GM12878 (cell line): Measurements from ENCODE around the gene MRPL36. TPM values are rescaled to one million over a fixed set of nuclear protein-coding genes. Genes with fewer than 3 reads are reported as not detected.
A peak's percentile ranks its signal among the peaks of the same experiment; 100 is the strongest.

Experiments
- CEBPB ChIP-seq, 2 experiments: fragments of 150-350 bp in 1 of 2; IDR thresholded peaks; 2 replicates each; pipeline ENCODE4 v1.6.1; 2012 to 2014; ENCODE audit warnings: low read depth in 2 of 2, low read length in 2 of 2, borderline replicate concordance in 1 of 2, inconsistent platforms in 1 of 2
- EGR1 ChIP-seq, 2 experiments: IDR thresholded peaks; 1 replicate in 1 of 2; 2 replicates in 1 of 2; pipeline ENCODE4 v1.6.1; 2011 to 2012; ENCODE audit warnings: low read depth in 2 of 2, low read length in 2 of 2, borderline replicate concordance in 1 of 2, mild to moderate bottlenecking in 1 of 2, moderate library complexity in 1 of 2
- EZH2 ChIP-seq: IDR thresholded peaks from 2 replicates; pipeline ENCODE4 v1.6.1; 2012; ENCODE audit warnings: low read depth, mild to moderate bottlenecking, control low read depth, inconsistent platforms, low read length, borderline replicate concordance; ENCODE audit not compliant: control insufficient read depth
- FOXK2 ChIP-seq: fragments of 450-650 bp; IDR thresholded peaks from 2 replicates; pipeline ENCODE4 v1.6.1; 2017; ENCODE audit warnings: mild to moderate bottlenecking, moderate library complexity
- IRF4 ChIP-seq: IDR thresholded peaks from 2 replicates; pipeline ENCODE4 v1.6.1; 2011; ENCODE audit warnings: low read depth, low read length
- MTA2 ChIP-seq: fragments of 450-650 bp; IDR thresholded peaks from 2 replicates; pipeline ENCODE4 v1.6.1; 2016; ENCODE audit warnings: low read depth, mild to moderate bottlenecking, moderate library complexity
- POU2F2 ChIP-seq: IDR thresholded peaks from 3 replicates; pipeline ENCODE4 v1.6.1; 2011; ENCODE audit warnings: low read depth, mild to moderate bottlenecking, low read length, borderline replicate concordance
- SREBF1 ChIP-seq: IDR thresholded peaks from 2 replicates; pipeline ENCODE4 v1.6.1; 2012; ENCODE audit warnings: mild to moderate bottlenecking, low read length
- TAF1 ChIP-seq: IDR thresholded peaks from 2 replicates; pipeline ENCODE4 v1.6.1; 2011; ENCODE audit warnings: mild to moderate bottlenecking, low read depth, low read length, borderline replicate concordance
- TCF12 ChIP-seq: IDR thresholded peaks from 2 replicates; pipeline ENCODE4 v1.6.1; 2011; ENCODE audit warnings: low read depth, mild to moderate bottlenecking, low read length
- ZNF274 ChIP-seq: IDR thresholded peaks from one replicate; pipeline ENCODE4 v1.8.0; 2011; ENCODE audit not compliant: insufficient read length, insufficient read depth
- ZZZ3 ChIP-seq: IDR thresholded peaks from 2 replicates; pipeline ENCODE4 v1.6.1; 2011; ENCODE audit warnings: low read depth; ENCODE audit not compliant: control insufficient read depth, insufficient read length
- polyA plus RNA-seq, 11 experiments: library from polyadenylated mRNA; depleted of rRNA in 4 of 11; unstranded in 6 of 11; stranded (reverse) in 5 of 11; fragments of >200 nt; fragmentation: Nextera tagmentation in 4 of 11; fragmentation: Illumina TruSeq in 1 of 11; extraction: Ambion mirVana in 4 of 11; extraction: Trizol in 1 of 11; gene quantifications; 1 replicate in 1 of 11; 2 replicates in 10 of 11; pipeline versions ENCODE4 v1.2.1 to v1.2.3, GENCODE V29; 2011 to 2016; ENCODE audit warnings: inconsistent platforms in 2 of 11, missing spikeins in 2 of 11, low read depth in 1 of 11
- total RNA-seq, 4 experiments: library from RNA; depleted of rRNA in 3 of 4; stranded (reverse); fragments of >200 nt in 3 of 4; fragmentation: Illumina TruSeq in 1 of 4; extraction: Trizol in 1 of 4; gene quantifications; 2 replicates each; pipeline versions ENCODE4 v1.2.1 to v1.2.3, GENCODE V29; 2013 to 2021
- TF ChIP-seq, protein P1 (sequence below): IDR thresholded peaks from 2 replicates; pipeline ENCODE4 v1.6.1; 2011; ENCODE audit warnings: mild to moderate bottlenecking, low read depth, low read length, moderate library complexity; ENCODE audit not compliant: insufficient replicate concordance
- TF ChIP-seq, protein P2 (sequence below): fragments of 450-650 bp; formaldehyde crosslinking; IDR thresholded peaks from 2 replicates; pipeline ENCODE4 v1.4.0; 2022; ENCODE audit warnings: mild to moderate bottlenecking, moderate library complexity
- TF ChIP-seq, protein P3 (sequence below): fragments of 450-650 bp; IDR thresholded peaks from 2 replicates; pipeline ENCODE4 v1.6.1; 2017; ENCODE audit warnings: mild to moderate bottlenecking, moderate library complexity
- TF ChIP-seq, protein P4 (sequence below): fragments of 450-650 bp; conservative IDR thresholded peaks from 2 replicates; pipeline ENCODE4 v1.6.1; 2017; ENCODE audit warnings: mild to moderate bottlenecking, moderate library complexity
- TF ChIP-seq, protein P5 (sequence below): fragments of 450-650 bp; IDR thresholded peaks from 2 replicates; pipeline ENCODE4 v1.6.1; 2018; ENCODE audit warnings: borderline replicate concordance, mild to moderate bottlenecking; ENCODE audit not compliant: partially characterized antibody

MRPL36 gene
- total and polyA plus RNA-seq, 10 of the 15 experiments (the other 5 are each of a cell fraction or from before 2014, with no cell fraction given): 89.2 to 559 (median 152) TPM

DNA sequence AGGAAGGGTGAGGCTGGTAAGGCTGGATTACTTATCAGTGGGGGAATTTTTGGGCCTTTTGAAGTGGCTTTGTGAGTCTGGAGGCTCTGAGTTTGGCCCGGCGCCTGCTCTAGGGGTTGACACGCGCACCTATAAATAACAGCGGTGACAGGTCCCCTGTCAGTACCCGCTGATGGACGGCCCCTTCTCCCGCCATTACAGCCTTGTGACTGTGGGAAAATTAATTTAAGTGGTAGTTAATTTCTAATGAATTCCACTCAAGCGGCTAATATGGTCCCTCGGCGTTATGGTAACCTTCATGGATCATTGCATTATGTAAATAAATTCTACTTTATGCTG lies 16.5 kb downstream of the MRPL36 start (continued):
- 0 out of 3 replicates have a peak, but pooled peaks have one; percentile 4 for TF ChIP-seq POU2F2
- TF ChIP-seq, protein P1, sequence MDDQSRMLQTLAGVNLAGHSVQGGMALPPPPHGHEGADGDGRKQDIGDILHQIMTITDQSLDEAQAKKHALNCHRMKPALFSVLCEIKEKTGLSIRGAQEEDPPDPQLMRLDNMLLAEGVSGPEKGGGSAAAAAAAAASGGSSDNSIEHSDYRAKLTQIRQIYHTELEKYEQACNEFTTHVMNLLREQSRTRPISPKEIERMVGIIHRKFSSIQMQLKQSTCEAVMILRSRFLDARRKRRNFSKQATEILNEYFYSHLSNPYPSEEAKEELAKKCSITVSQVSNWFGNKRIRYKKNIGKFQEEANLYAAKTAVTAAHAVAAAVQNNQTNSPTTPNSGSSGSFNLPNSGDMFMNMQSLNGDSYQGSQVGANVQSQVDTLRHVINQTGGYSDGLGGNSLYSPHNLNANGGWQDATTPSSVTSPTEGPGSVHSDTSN: peak; percentile 92
- TF ChIP-seq TAF1: no peak
- no peak for TF ChIP-seq EZH2
- TF ChIP-seq TCF12: peak; percentile 63
- TF ChIP-seq SREBF1: no peak
- no peak for TF ChIP-seq ZNF274
- no peak for TF ChIP-seq CEBPB (IDR thresholded peaks at IDR 0.05; ENCODE audit: borderline replicate concordance in 1 of 2, low read depth in 2 of 2, low read length in 2 of 2)
- no peak; the same call in 1 of the 2 replicates for TF ChIP-seq FOXK2
- TF ChIP-seq EGR1 (IDR thresholded peaks at IDR 0.05; ENCODE audit: borderline replicate concordance in 1 of 2, low read depth in 2 of 2, low read length in 2 of 2): no peak
- TF ChIP-seq, protein P2, sequence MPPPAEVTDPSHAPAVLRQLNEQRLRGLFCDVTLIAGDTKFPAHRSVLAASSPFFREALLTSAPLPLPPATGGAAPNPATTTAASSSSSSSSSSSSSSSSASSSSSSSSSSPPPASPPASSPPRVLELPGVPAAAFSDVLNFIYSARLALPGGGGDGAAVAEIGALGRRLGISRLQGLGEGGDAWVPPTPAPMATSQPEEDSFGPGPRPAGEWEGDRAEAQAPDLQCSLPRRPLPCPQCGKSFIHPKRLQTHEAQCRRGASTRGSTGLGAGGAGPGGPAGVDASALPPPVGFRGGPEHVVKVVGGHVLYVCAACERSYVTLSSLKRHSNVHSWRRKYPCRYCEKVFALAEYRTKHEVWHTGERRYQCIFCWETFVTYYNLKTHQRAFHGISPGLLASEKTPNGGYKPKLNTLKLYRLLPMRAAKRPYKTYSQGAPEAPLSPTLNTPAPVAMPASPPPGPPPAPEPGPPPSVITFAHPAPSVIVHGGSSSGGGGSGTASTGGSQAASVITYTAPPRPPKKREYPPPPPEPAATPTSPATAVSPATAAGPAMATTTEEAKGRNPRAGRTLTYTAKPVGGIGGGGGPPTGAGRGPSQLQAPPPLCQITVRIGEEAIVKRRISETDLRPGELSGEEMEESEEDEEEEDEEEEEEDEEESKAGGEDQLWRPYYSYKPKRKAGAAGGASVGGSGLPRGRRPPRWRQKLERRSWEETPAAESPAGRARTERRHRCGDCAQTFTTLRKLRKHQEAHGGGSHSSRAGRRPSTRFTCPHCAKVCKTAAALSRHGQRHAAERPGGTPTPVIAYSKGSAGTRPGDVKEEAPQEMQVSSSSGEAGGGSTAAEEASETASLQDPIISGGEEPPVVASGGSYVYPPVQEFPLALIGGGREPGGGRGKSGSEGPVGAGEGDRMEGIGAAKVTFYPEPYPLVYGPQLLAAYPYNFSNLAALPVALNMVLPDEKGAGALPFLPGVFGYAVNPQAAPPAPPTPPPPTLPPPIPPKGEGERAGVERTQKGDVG: no peak
- TF ChIP-seq ZZZ3: no peak
- no peak for TF ChIP-seq IRF4
- TF ChIP-seq, protein P3, sequence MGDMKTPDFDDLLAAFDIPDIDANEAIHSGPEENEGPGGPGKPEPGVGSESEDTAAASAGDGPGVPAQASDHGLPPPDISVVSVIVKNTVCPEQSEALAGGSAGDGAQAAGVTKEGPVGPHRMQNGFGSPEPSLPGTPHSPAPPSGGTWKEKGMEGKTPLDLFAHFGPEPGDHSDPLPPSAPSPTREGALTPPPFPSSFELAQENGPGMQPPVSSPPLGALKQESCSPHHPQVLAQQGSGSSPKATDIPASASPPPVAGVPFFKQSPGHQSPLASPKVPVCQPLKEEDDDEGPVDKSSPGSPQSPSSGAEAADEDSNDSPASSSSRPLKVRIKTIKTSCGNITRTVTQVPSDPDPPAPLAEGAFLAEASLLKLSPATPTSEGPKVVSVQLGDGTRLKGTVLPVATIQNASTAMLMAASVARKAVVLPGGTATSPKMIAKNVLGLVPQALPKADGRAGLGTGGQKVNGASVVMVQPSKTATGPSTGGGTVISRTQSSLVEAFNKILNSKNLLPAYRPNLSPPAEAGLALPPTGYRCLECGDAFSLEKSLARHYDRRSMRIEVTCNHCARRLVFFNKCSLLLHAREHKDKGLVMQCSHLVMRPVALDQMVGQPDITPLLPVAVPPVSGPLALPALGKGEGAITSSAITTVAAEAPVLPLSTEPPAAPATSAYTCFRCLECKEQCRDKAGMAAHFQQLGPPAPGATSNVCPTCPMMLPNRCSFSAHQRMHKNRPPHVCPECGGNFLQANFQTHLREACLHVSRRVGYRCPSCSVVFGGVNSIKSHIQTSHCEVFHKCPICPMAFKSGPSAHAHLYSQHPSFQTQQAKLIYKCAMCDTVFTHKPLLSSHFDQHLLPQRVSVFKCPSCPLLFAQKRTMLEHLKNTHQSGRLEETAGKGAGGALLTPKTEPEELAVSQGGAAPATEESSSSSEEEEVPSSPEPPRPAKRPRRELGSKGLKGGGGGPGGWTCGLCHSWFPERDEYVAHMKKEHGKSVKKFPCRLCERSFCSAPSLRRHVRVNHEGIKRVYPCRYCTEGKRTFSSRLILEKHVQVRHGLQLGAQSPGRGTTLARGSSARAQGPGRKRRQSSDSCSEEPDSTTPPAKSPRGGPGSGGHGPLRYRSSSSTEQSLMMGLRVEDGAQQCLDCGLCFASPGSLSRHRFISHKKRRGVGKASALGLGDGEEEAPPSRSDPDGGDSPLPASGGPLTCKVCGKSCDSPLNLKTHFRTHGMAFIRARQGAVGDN: peak; percentile 70; the same call in 1 of the 2 replicates
- TF ChIP-seq, protein P4, sequence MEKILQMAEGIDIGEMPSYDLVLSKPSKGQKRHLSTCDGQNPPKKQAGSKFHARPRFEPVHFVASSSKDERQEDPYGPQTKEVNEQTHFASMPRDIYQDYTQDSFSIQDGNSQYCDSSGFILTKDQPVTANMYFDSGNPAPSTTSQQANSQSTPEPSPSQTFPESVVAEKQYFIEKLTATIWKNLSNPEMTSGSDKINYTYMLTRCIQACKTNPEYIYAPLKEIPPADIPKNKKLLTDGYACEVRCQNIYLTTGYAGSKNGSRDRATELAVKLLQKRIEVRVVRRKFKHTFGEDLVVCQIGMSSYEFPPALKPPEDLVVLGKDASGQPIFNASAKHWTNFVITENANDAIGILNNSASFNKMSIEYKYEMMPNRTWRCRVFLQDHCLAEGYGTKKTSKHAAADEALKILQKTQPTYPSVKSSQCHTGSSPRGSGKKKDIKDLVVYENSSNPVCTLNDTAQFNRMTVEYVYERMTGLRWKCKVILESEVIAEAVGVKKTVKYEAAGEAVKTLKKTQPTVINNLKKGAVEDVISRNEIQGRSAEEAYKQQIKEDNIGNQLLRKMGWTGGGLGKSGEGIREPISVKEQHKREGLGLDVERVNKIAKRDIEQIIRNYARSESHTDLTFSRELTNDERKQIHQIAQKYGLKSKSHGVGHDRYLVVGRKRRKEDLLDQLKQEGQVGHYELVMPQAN: no peak
- TF ChIP-seq, protein P5, sequence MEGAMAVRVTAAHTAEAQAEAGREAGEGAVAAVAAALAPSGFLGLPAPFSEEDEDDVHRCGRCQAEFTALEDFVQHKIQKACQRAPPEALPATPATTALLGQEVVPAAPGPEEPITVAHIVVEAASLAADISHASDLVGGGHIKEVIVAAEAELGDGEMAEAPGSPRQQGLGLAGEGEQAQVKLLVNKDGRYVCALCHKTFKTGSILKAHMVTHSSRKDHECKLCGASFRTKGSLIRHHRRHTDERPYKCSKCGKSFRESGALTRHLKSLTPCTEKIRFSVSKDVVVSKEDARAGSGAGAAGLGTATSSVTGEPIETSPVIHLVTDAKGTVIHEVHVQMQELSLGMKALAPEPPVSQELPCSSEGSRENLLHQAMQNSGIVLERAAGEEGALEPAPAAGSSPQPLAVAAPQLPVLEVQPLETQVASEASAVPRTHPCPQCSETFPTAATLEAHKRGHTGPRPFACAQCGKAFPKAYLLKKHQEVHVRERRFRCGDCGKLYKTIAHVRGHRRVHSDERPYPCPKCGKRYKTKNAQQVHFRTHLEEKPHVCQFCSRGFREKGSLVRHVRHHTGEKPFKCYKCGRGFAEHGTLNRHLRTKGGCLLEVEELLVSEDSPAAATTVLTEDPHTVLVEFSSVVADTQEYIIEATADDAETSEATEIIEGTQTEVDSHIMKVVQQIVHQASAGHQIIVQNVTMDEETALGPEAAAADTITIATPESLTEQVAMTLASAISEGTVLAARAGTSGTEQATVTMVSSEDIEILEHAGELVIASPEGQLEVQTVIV: no peak
- TF ChIP-seq MTA2: peak; percentile 98
